ENCODE results near the gene DPT. TPM values are rescaled to one million over a fixed set of nuclear protein-coding genes. Genes with fewer than 3 reads are reported as not detected.
A peak's percentile ranks its signal among the peaks of the same experiment; 100 is the strongest.

DPT gene
- total RNA-seq, 4 donors from 2014 or later = 6.8 to 25.9 (median 17.2) TPM

GRCh38 chr1:168742994-168743650 lies 14.1 kb upstream of the DPT start:
- Histone ChIP-seq H3K27ac (no peak overlapping the region), H3K36me3 (no peaks in the 10 kb centered on the region), H3K9me3 (no peaks in the 10 kb centered on the region), H3K4me3 (no peak overlapping the region), H3K4me1 (no peaks in the 10 kb centered on the region), H3K27me3 (no peaks in the 10 kb centered on the region)
- no peak for TF ChIP-seq CTCF (IDR thresholded peaks at IDR 0.05)
- TF ChIP-seq POLR2A (IDR thresholded peaks at IDR 0.05) = no peak
- DNase-seq = no peak

GRCh38 chr1:168742386-168742785 lies 13.4 kb upstream of the DPT start:
- Histone ChIP-seq H3K27ac (no peak overlapping the region), H3K4me1 (no peaks in the 10 kb centered on the region), H3K27me3 (no peaks in the 10 kb centered on the region), H3K9me3 (no peaks in the 10 kb centered on the region), H3K4me3 (no peak overlapping the region), H3K36me3 (no peaks in the 10 kb centered on the region)
- no peak for DNase-seq
- TF ChIP-seq POLR2A (IDR thresholded peaks at IDR 0.05) (no peak), CTCF (IDR thresholded peaks at IDR 0.05) (no peak)

- DNase-seq = no peak
- TF ChIP-seq CTCF (IDR thresholded peaks at IDR 0.05) = no peak
- TF ChIP-seq POLR2A (IDR thresholded peaks at IDR 0.05) = no peak
- no peaks in the 10 kb centered on the region for H3K36me3 ChIP-seq
Measured at GRCh38 chr1:168739908-168740307, 10.9 kb upstream of the DPT start.

GRCh38 chr1:168736520-168736919 lies 7.5 kb upstream of the DPT start:
- no peak for DNase-seq
- H3K9me3 ChIP-seq = no peaks in the 10 kb centered on the region
- H3K27me3 ChIP-seq = no peaks in the 10 kb centered on the region
- no peaks in the 10 kb centered on the region for H3K4me1 ChIP-seq
- TF ChIP-seq CTCF (IDR thresholded peaks at IDR 0.05) (no peak), POLR2A (IDR thresholded peaks at IDR 0.05) (no peak)
- H3K27ac ChIP-seq = no peak overlapping the region
- no peaks in the 10 kb centered on the region for H3K36me3 ChIP-seq
- no peak overlapping the region for H3K4me3 ChIP-seq

More at GRCh38 chr1:168739908-168740307, 10.9 kb upstream of the DPT start:
- Histone ChIP-seq H3K4me3 (no peak overlapping the region), H3K27ac (no peak overlapping the region), H3K9me3 (no peaks in the 10 kb centered on the region), H3K4me1 (no peaks in the 10 kb centered on the region), H3K27me3 (no peaks in the 10 kb centered on the region)

GRCh38 chr1:168735974-168736373 lies 7.0 kb upstream of the DPT start:
- Histone ChIP-seq H3K36me3 (no peaks in the 10 kb centered on the region), H3K27ac (no peak overlapping the region), H3K27me3 (no peaks in the 10 kb centered on the region), H3K4me3 (no peak overlapping the region), H3K4me1 (no peaks in the 10 kb centered on the region), H3K9me3 (no peaks in the 10 kb centered on the region)
- DNase-seq = no peak
- TF ChIP-seq POLR2A (IDR thresholded peaks at IDR 0.05) (no peak), CTCF (IDR thresholded peaks at IDR 0.05) (no peak)

GRCh38 chr1:168734946-168735345 lies 5.9 kb upstream of the DPT start:
- no peak for DNase-seq
- H3K4me1 ChIP-seq = no peaks in the 10 kb centered on the region
- no peaks in the 10 kb centered on the region for H3K27me3 ChIP-seq
- H3K36me3 ChIP-seq = no peaks in the 10 kb centered on the region
- no peak overlapping the region for H3K27ac ChIP-seq
- H3K9me3 ChIP-seq = no peaks in the 10 kb centered on the region
- no peak overlapping the region for H3K4me3 ChIP-seq
- no peak for TF ChIP-seq POLR2A (IDR thresholded peaks at IDR 0.05)
- peak in 3 of 6 experiments; percentile 17 to 36 (median 20) for TF ChIP-seq CTCF (IDR thresholded peaks at IDR 0.05)
